Left lung (tissue), 10 donors: Measurements from ENCODE around the gene CARMIL1. TPM values are rescaled to one million over a fixed set of nuclear protein-coding genes. Genes with fewer than 3 reads are reported as not detected.

Experiments
- ATAC-seq: fragments of 200-7000 bp; cut with Tn5 transposase; one replicate; pipeline ENCODE4 v1.9.1; 2020; ENCODE audit warnings: moderate library complexity
- DNase-seq, 4 donors: peaks; one replicate each; pipeline ENCODE4 v3.0.0-alpha.2; 2013 to 2020
- H3K27ac ChIP-seq, 2 donors: fragments of 200-600 bp; sonication (generic) in 1 of 2; one replicate each; pipeline versions ENCODE4 v1.5.0 to v1.8.0; 2020 to 2021
- H3K27me3 ChIP-seq, 2 donors: fragments of 200-600 bp; sonication (generic) in 1 of 2; one replicate each; pipeline versions ENCODE4 v1.5.0 to v1.8.0; 2020 to 2021
- H3K36me3 ChIP-seq, 2 donors: fragments of 200-600 bp; sonication (generic) in 1 of 2; one replicate each; pipeline versions ENCODE4 v1.5.0 to v1.8.0; 2020 to 2021
- H3K4me1 ChIP-seq, 2 donors: fragments of 200-600 bp; one replicate each; pipeline ENCODE4 v1.8.0; 2021
- H3K4me3 ChIP-seq, 2 donors: fragments of 200-600 bp; sonication (generic) in 1 of 2; one replicate each; pipeline versions ENCODE4 v1.5.0 to v1.8.0; 2020 to 2021; ENCODE audit warnings: mild to moderate bottlenecking in 1 of 2
- H3K9me3 ChIP-seq, 2 donors: fragments of 200-600 bp; sonication (generic) in 1 of 2; one replicate each; pipeline versions ENCODE4 v1.5.0 to v1.8.0; 2020 to 2021
- CTCF ChIP-seq, 2 donors: fragments of 200-600 bp; sonication (generic) in 1 of 2; IDR thresholded peaks; one replicate each; pipeline versions ENCODE4 v1.5.0 to v1.8.0; 2021; ENCODE audit warnings: antibody characterized with exemption in 2 of 2
- intact Hi-C, 2 donors: fragments of 100-400 bp; cut with DNase I; formaldehyde crosslinking; loops; one replicate each; pipeline versions ENCODE4 v1.11.2 to v1.14.2; 2022
- polyA plus RNA-seq, 6 donors: library from polyadenylated mRNA; unstranded; fragments of 120-200 nt; gene quantifications; one replicate each; pipeline ENCODE4 v1.2.1, GENCODE V29; 2013; ENCODE audit not compliant: insufficient read length in 6 of 6
- total RNA-seq, 2 donors: library from RNA; stranded (reverse); fragmentation: NEBNext Ultra II Directional; extraction: Animal tissue kit (Norgen Biotek cat#: 25700); gene quantifications; one replicate each; pipeline ENCODE4 v1.2.1, GENCODE V29; 2021
- donor health status: DM: no; HTN: yes; CAD: no.
- donor health status: DM: no; HTN: no; CAD: no.

Gene CARMIL1
- total and polyA plus RNA-seq, 8 donors, result 16.4 to 32.8 (median 27.4) TPM

GRCh38 chr6:25404091-25404490 lies 124.9 kb downstream of the CARMIL1 start:
- H3K9me3 ChIP-seq, result no peaks in the 10 kb centered on the region
- no peaks in the 10 kb centered on the region for H3K36me3 ChIP-seq
- peaks cover 7 to 17% of the 10 kb centered on the region in 2 donors for H3K4me1 ChIP-seq
- DNase-seq, result no peak
- no peaks in the 10 kb centered on the region for H3K27me3 ChIP-seq
- no peak for TF ChIP-seq CTCF (IDR thresholded peaks at IDR 0.05)
- H3K4me3 ChIP-seq, result no peak overlapping the region
- ATAC-seq, result no peak
- no peak overlapping the region for H3K27ac ChIP-seq
- intact Hi-C loops, result no loop called here

GRCh38 chr6:25404693-25405169 lies 125.6 kb downstream of the CARMIL1 start:
- H3K27ac ChIP-seq, result no peak overlapping the region
- no peak overlapping the region for H3K4me3 ChIP-seq
- H3K27me3 ChIP-seq, result no peaks in the 10 kb centered on the region
- no peaks in the 10 kb centered on the region for H3K36me3 ChIP-seq
- DNase-seq (no peak), ATAC-seq (peak; percentile 65)
- intact Hi-C loops, result no loop called here
- peaks cover 7 to 17% of the 10 kb centered on the region in 2 donors for H3K4me1 ChIP-seq
- TF ChIP-seq CTCF (IDR thresholded peaks at IDR 0.05), result no peak
- H3K9me3 ChIP-seq, result no peaks in the 10 kb centered on the region

GRCh38 chr6:25405442-25405841 lies 126.3 kb downstream of the CARMIL1 start:
- ATAC-seq, result peak; percentile 30
- no peak overlapping the region for H3K4me3 ChIP-seq
- TF ChIP-seq CTCF (IDR thresholded peaks at IDR 0.05), result no peak

DNA sequence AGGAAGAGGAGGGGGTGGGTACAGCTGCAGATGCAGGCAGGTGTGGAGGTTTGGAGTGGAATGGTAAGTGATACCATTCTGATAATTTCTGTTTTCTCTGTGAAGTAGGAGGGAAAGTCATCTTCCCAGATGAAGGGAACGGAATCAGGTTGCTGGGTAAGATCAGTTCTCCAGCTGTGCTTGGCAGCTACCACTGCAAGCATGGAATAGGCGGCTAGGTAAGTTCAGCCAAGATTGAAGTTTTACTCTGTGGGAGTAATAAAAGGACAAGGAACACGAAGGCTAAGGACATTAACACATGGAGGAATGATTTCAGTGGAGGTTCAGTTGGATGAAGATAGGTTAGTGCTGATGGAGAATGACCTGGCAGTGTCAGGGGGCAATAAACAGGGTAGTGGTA lies 128.3 kb downstream of the CARMIL1 start:
- H3K36me3 ChIP-seq, result no peaks in the 10 kb centered on the region
- intact Hi-C loops, result no loop called here
- DNase-seq (no peak), ATAC-seq (no peak)
- H3K4me1 ChIP-seq, result peaks cover 7 to 17% of the 10 kb centered on the region in 2 donors
- H3K27me3 ChIP-seq, result no peaks in the 10 kb centered on the region
- TF ChIP-seq CTCF (IDR thresholded peaks at IDR 0.05), result no peak
- H3K27ac ChIP-seq, result no peak overlapping the region
- H3K4me3 ChIP-seq, result no peak overlapping the region
- no peaks in the 10 kb centered on the region for H3K9me3 ChIP-seq

More at GRCh38 chr6:25405442-25405841, 126.3 kb downstream of the CARMIL1 start:
- intact Hi-C loops, result no loop called here
- H3K36me3 ChIP-seq, result no peaks in the 10 kb centered on the region
- DNase-seq, result no peak
- no peaks in the 10 kb centered on the region for H3K27me3 ChIP-seq
- peaks cover 7 to 17% of the 10 kb centered on the region in 2 donors for H3K4me1 ChIP-seq
- H3K9me3 ChIP-seq, result no peaks in the 10 kb centered on the region
- H3K27ac ChIP-seq, result no peak overlapping the region

- H3K4me3 ChIP-seq, result no peak overlapping the region
- H3K27ac ChIP-seq, result no peak overlapping the region
- peaks cover 12 to 22% of the 10 kb centered on the region in 2 donors for H3K4me1 ChIP-seq
- intact Hi-C loops, result no loop called here
- no peaks in the 10 kb centered on the region for H3K9me3 ChIP-seq
- ATAC-seq (no peak), DNase-seq (no peak)
- TF ChIP-seq CTCF (IDR thresholded peaks at IDR 0.05), result no peak
- no peaks in the 10 kb centered on the region for H3K27me3 ChIP-seq
- no peaks in the 10 kb centered on the region for H3K36me3 ChIP-seq
These were observed 130.9 kb downstream of the CARMIL1 start for GRCh38 chr6:25410102-25410501.
